Measurements from ENCODE around the gene CCNT2. TPM values are rescaled to one million over a fixed set of nuclear protein-coding genes. Genes with fewer than 3 reads are reported as not detected.

The CCNT2 gene
- total RNA-seq, 2 donors from 2014 or later = 38.9 to 55.8 TPM

- Mint-ChIP-seq H3K27ac (no peak overlapping the region), H3K4me3 (no peak overlapping the region), H3K4me1 (ENCODE audit: low read depth in 2 of 2) (peaks cover 3 to 5% of the 10 kb centered on the region in 2 donors), H3K9me3 (no peaks in the 10 kb centered on the region), H3K36me3 (no peaks in the 10 kb centered on the region), H3K27me3 (peaks cover 16 to 36% of the 10 kb centered on the region in 2 donors)
- no peak for ATAC-seq
- no peak for DNase-seq (ENCODE audit: low spot score)
Observed at GRCh38 chr2:135005753-135006152, 87.1 kb downstream of the CCNT2 start.

Other genes starting within 250 kb of the CCNT2 start
- gene TMEM163, start 199.8 kb upstream of the CCNT2 start, total RNA-seq = 1 to 10 TPM in 1 of 2 donors, under 1 TPM in 1; 0.93 to 2.6 TPM
- gene ACMSD, start 80.2 kb upstream of the CCNT2 start, total RNA-seq = not detected
- gene MAP3K19, start 128.6 kb downstream of the CCNT2 start, total RNA-seq = not detected
- gene RAB3GAP1, start 133.5 kb downstream of the CCNT2 start, total RNA-seq = 10 to 100 TPM; 10.9 to 11.4 TPM

Measured in natural killer cell treated with Interleukin-12 subunit alpha and Interleukin-12 subunit beta and Interleukin-15 and Interleukin-18, amount 100 ng/mL, for 72 hours (primary cell).